Upper lobe of left lung (tissue), 4 donors: ENCODE results near the gene CTSH.
A peak's percentile ranks its signal among the peaks of the same experiment; 100 is the strongest.

Experiments
- CTCF ChIP-seq, 6 experiments: fragments of 450-650 bp in 4 of 6; fragments of 200-600 bp in 2 of 6; sonication (generic) in 2 of 6; IDR thresholded peaks; one replicate each; pipeline ENCODE4 v1.5.1; 2016 to 2019; ENCODE audit warnings: antibody characterized with exemption in 6 of 6
- POLR2A ChIP-seq, 4 donors: fragments of 450-650 bp; IDR thresholded peaks; one replicate each; pipeline ENCODE4 v1.5.1; 2016 to 2017; ENCODE audit warnings: antibody characterized with exemption in 4 of 4, mild to moderate bottlenecking in 2 of 4

- TF ChIP-seq CTCF (IDR thresholded peaks at IDR 0.05) (peak in 5 of 6 experiments; percentile 15 to 35 (median 24)), POLR2A (IDR thresholded peaks at IDR 0.05) (peak in 3 of 4 donors; percentile 58 to 90 (median 86))
These were observed 71.7 kb downstream of the CTSH start for GRCh38 chr15:78872972-78873792.
